SK-N-SH (cell line): ENCODE results near the gene ST6GALNAC2.
"Not testable (repeated sequence)": the region's sequence is repeated elsewhere in the genome, so short reads cannot be mapped to it uniquely, and the experiment has no call there.

Experiments used
- EP300 ChIP-seq, 2 experiments: IDR thresholded peaks; 2 replicates each; pipeline versions ENCODE4 v1.4.0 to v1.6.1; 2012; ENCODE audit warnings: borderline replicate concordance in 1 of 2, low read depth in 1 of 2, low read length in 1 of 2
- JUND ChIP-seq: IDR thresholded peaks from 2 replicates; pipeline ENCODE4 v1.4.0; 2012
- USF1 ChIP-seq: IDR thresholded peaks from 2 replicates; pipeline ENCODE4 v1.4.0; 2012; ENCODE audit warnings: low read depth, borderline replicate concordance
- TF ChIP-seq, protein P1 (sequence below): fragments of 200-600 bp; sonication (generic); IDR thresholded peaks from 2 replicates; pipeline ENCODE4 v1.6.1; 2017; ENCODE audit warnings: antibody characterized with exemption, mild to moderate bottlenecking, moderate library complexity

- not testable (repeated sequence) for TF ChIP-seq EP300 (IDR thresholded peaks at IDR 0.05; ENCODE audit: borderline replicate concordance in 1 of 2, low read depth in 1 of 2, low read length in 1 of 2); JUND; USF1
- TF ChIP-seq, protein P1, sequence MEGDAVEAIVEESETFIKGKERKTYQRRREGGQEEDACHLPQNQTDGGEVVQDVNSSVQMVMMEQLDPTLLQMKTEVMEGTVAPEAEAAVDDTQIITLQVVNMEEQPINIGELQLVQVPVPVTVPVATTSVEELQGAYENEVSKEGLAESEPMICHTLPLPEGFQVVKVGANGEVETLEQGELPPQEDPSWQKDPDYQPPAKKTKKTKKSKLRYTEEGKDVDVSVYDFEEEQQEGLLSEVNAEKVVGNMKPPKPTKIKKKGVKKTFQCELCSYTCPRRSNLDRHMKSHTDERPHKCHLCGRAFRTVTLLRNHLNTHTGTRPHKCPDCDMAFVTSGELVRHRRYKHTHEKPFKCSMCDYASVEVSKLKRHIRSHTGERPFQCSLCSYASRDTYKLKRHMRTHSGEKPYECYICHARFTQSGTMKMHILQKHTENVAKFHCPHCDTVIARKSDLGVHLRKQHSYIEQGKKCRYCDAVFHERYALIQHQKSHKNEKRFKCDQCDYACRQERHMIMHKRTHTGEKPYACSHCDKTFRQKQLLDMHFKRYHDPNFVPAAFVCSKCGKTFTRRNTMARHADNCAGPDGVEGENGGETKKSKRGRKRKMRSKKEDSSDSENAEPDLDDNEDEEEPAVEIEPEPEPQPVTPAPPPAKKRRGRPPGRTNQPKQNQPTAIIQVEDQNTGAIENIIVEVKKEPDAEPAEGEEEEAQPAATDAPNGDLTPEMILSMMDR = not testable (repeated sequence)
Measured at GRCh38 chr17:76559460-76559859, 26.2 kb downstream of the ST6GALNAC2 start.
